Measurements from ENCODE around the gene SPTA1.

- TF ChIP-seq, protein P1, sequence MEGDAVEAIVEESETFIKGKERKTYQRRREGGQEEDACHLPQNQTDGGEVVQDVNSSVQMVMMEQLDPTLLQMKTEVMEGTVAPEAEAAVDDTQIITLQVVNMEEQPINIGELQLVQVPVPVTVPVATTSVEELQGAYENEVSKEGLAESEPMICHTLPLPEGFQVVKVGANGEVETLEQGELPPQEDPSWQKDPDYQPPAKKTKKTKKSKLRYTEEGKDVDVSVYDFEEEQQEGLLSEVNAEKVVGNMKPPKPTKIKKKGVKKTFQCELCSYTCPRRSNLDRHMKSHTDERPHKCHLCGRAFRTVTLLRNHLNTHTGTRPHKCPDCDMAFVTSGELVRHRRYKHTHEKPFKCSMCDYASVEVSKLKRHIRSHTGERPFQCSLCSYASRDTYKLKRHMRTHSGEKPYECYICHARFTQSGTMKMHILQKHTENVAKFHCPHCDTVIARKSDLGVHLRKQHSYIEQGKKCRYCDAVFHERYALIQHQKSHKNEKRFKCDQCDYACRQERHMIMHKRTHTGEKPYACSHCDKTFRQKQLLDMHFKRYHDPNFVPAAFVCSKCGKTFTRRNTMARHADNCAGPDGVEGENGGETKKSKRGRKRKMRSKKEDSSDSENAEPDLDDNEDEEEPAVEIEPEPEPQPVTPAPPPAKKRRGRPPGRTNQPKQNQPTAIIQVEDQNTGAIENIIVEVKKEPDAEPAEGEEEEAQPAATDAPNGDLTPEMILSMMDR (IDR thresholded peaks at IDR 0.05; ENCODE audit: control extremely low read depth in 1 of 3, insufficient read depth in 1 of 3, low read depth in 1 of 3, low read length in 3 of 3) = no peak
- TF ChIP-seq, protein P2, sequence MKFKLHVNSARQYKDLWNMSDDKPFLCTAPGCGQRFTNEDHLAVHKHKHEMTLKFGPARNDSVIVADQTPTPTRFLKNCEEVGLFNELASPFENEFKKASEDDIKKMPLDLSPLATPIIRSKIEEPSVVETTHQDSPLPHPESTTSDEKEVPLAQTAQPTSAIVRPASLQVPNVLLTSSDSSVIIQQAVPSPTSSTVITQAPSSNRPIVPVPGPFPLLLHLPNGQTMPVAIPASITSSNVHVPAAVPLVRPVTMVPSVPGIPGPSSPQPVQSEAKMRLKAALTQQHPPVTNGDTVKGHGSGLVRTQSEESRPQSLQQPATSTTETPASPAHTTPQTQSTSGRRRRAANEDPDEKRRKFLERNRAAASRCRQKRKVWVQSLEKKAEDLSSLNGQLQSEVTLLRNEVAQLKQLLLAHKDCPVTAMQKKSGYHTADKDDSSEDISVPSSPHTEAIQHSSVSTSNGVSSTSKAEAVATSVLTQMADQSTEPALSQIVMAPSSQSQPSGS (IDR thresholded peaks at IDR 0.05; ENCODE audit: low read length) = no peak
- TF ChIP-seq EP300 (IDR thresholded peaks at IDR 0.05; ENCODE audit: borderline replicate concordance in 1 of 2, low read depth in 2 of 2, low read length in 2 of 2) (no peak), CHD2 (IDR thresholded peaks at IDR 0.05; ENCODE audit: low read length) (no peak), SUZ12 (IDR thresholded peaks at IDR 0.05; ENCODE audit: low read length) (no peak), E2F6 (IDR thresholded peaks at IDR 0.05) (no peak), GABPA (IDR thresholded peaks at IDR 0.05; ENCODE audit: borderline replicate concordance, insufficient read depth, low read length) (no peak), JUND (IDR thresholded peaks at IDR 0.05; ENCODE audit: low read length) (no peak), SIN3A (conservative IDR thresholded peaks at IDR 0.05 in 1 of 2, IDR thresholded peaks at IDR 0.05 in 1 of 2; ENCODE audit: low read depth in 1 of 2, low read length in 2 of 2) (no peak), GTF2F1 (IDR thresholded peaks at IDR 0.05; ENCODE audit: borderline replicate concordance, low read depth, low read length) (no peak), RFX5 (IDR thresholded peaks at IDR 0.05; ENCODE audit: borderline replicate concordance, low read depth, low read length) (no peak)
Measured at GRCh38 chr1:158654086-158654485, 32.4 kb downstream of the SPTA1 start.
